Karpas-422 (cell line): Measurements from ENCODE around the gene NPC1L1. TPM values are rescaled to one million over a fixed set of nuclear protein-coding genes. Genes with fewer than 3 reads are reported as not detected.
"Not testable (repeated sequence)": the region's sequence is repeated elsewhere in the genome, so short reads cannot be mapped to it uniquely, and the experiment has no call there.

Source experiments
- DNase-seq: peaks from one replicate; pipeline ENCODE4 v3.0.0-alpha.2; 2015
- H2AFZ ChIP-seq: fragments of 200-600 bp; sonication (generic); 2 replicates; pipeline ENCODE4 v1.6.1; 2014; ENCODE audit warnings: antibody characterized with exemption, low read length, mixed read lengths
- H3K27ac ChIP-seq: fragments of 200-600 bp; sonication (generic); 2 replicates; pipeline ENCODE4 v1.5.1; 2014; ENCODE audit warnings: mild to moderate bottlenecking, low read length, moderate library complexity
- H3K27me3 ChIP-seq: fragments of 200-600 bp; sonication (generic); 2 replicates; pipeline ENCODE4 v1.6.1; 2014; ENCODE audit warnings: low read length, mixed read lengths
- H3K36me3 ChIP-seq: fragments of 200-600 bp; sonication (generic); 2 replicates; pipeline ENCODE4 v1.6.1; 2014; ENCODE audit warnings: low read length, mixed read lengths; ENCODE audit not compliant: insufficient read depth
- H3K4me1 ChIP-seq: fragments of 200-600 bp; sonication (generic); 2 replicates; pipeline ENCODE4 v1.6.1; 2014; ENCODE audit warnings: mild to moderate bottlenecking, low read length, mixed read lengths
- H3K4me2 ChIP-seq: fragments of 200-600 bp; sonication (generic); 2 replicates; pipeline ENCODE4 v1.6.1; 2014; ENCODE audit warnings: low read length, low read depth, mild to moderate bottlenecking; ENCODE audit not compliant: poor library complexity, severe bottlenecking
- H3K4me3 ChIP-seq: fragments of 200-600 bp; sonication (generic); 2 replicates; pipeline ENCODE4 v1.5.1; 2014; ENCODE audit warnings: mild to moderate bottlenecking, antibody characterized with exemption, low read length, mixed read lengths
- H3K79me2 ChIP-seq: fragments of 200-600 bp; sonication (generic); 2 replicates; pipeline ENCODE4 v1.6.1; 2014; ENCODE audit warnings: mild to moderate bottlenecking, low read length, mixed read lengths
- H3K9ac ChIP-seq: fragments of 200-600 bp; sonication (generic); 2 replicates; pipeline ENCODE4 v1.6.0; 2014; ENCODE audit warnings: low read length
- H3K9me2 ChIP-seq: fragments of 200-600 bp; sonication (generic), shearing (Covaris generic); replicated peaks from 2 replicates; pipeline ENCODE4 v1.6.0; 2014; ENCODE audit warnings: mild to moderate bottlenecking, low read length, moderate library complexity; ENCODE audit not compliant: insufficient read depth
- H3K9me3 ChIP-seq: fragments of 300-700, 200-600 bp; sonication (generic); 2 replicates; pipeline ENCODE4 v1.6.1; 2014; ENCODE audit warnings: low read length, mixed read lengths
- H4K20me1 ChIP-seq: fragments of 200-600 bp; sonication (generic); 2 replicates; pipeline ENCODE4 v1.6.1; 2014; ENCODE audit warnings: mild to moderate bottlenecking, antibody characterized with exemption, low read length, low read depth; ENCODE audit not compliant: insufficient read depth
- total RNA-seq: library from RNA; depleted of rRNA; stranded (reverse); fragments of >200 nt; shearing (Covaris generic); gene quantifications from 2 replicates; pipeline ENCODE4 v1.2.3, GENCODE V29; 2014; ENCODE audit warnings: low replicate concordance

NPC1L1 gene
- total RNA-seq, 1 experiment from 2014 or later = not detected

DNA sequence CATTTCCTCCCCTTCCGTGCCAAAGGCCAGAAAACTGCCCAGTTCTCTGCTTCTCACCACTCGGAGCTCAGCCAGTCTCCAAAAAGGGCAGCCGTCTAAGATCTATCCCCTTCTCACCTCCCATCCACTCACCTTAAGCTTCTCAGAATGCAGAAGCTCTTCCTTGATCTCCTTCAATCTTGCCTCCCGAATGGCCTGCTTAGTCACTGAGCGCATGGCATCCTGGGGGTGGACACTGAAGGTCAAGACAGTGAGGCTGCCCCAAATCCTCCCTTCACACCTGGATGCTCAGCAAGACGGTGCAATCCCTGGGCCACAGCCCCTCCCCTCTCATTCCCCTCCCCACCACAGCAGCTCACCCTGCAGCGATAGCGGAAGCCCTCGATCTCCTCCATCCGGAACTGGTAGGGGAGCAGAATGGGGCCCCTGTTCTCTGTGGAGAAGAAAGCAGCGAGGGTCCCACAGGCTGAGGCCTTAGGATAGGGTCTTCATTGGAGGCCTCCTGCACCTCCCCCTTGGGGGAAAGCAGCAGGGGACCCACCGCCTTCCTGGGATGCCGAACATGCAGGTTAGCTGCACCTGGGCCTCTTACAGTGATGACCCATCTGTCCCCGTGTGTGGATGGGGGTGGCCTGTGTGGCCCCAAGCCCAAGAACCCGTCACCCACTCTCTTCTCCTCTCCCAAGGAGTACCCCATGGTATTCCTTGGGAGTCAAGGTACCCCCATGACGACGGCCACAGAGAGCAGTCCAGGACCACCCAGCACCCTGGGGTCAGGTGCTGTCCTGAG, 27.8 kb upstream of the NPC1L1 start:
- Histone ChIP-seq H3K4me1 (peaks cover 13% of the 10 kb centered on the region), H2AFZ (no peak overlapping the region), H3K27ac (no peak overlapping the region), H3K4me3 (no peak overlapping the region), H3K9ac (no peak overlapping the region), H3K9me2 (no peaks in the 10 kb centered on the region), H3K9me3 (no peaks in the 10 kb centered on the region), H4K20me1 (peaks cover 18% of the 10 kb centered on the region), H3K27me3 (no peaks in the 10 kb centered on the region), H3K79me2 (peaks cover 22% of the 10 kb centered on the region), H3K36me3 (peaks cover 55% of the 10 kb centered on the region), H3K4me2 (no peak overlapping the region)
- DNase-seq = no peak

DNA sequence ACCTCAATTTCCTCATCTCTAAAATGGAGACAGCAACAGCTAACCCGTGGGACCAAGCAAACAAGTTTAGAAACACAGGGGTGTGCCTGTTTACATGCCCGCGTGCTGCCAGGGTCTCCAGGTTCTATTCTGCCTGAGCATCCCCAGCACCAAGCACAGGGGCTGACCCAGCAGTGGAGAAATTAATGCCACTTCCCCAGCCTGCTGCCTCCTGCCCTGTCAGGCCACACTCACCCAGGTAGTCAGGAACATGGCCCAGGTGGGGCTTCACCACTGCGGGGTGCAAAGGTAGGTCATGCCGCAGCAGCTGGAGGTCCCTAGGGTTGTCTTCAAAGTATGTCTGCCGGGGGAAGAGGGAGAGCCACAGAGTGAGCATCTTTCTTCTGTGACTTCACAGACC, 26.8 kb upstream of the NPC1L1 start:
- H3K9ac ChIP-seq = no peak overlapping the region
- peaks cover 55% of the 10 kb centered on the region for H3K36me3 ChIP-seq
- no peaks in the 10 kb centered on the region for H3K27me3 ChIP-seq
- H4K20me1 ChIP-seq = peaks cover 18% of the 10 kb centered on the region
- peaks cover 13% of the 10 kb centered on the region for H3K79me2 ChIP-seq
- H3K9me2 ChIP-seq = no peaks in the 10 kb centered on the region
- H3K4me1 ChIP-seq = peaks cover 10% of the 10 kb centered on the region
- no peaks in the 10 kb centered on the region for H3K9me3 ChIP-seq
- DNase-seq = no peak
- H3K27ac ChIP-seq = no peak overlapping the region
- H3K4me2 ChIP-seq = no peak overlapping the region
- no peak overlapping the region for H2AFZ ChIP-seq
- H3K4me3 ChIP-seq = no peak overlapping the region

DNA sequence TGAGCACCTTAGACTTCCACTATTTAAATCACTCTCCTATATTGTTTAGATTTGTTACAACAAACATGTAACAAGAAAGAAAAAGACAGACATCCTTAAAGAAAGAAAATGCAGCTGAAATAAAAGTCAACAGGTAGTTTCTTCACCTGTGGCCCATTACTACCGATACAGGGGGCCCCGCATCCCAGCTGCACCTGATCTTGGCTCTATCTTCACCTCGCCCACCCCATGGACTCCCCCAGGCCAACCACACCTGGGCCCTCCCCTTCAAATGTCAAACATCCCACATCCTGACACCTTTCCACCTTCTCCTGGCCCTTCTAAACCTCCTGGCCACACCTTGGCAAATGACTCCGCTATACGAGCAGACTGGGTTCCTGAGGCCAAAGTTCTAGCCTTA, 25.6 kb upstream of the NPC1L1 start:
- no peaks in the 10 kb centered on the region for H3K27me3 ChIP-seq
- peaks cover under 1% of the 10 kb centered on the region; the same call in 1 of the 2 replicates for H3K79me2 ChIP-seq
- peaks cover 44% of the 10 kb centered on the region for H3K36me3 ChIP-seq
- H3K9me2 ChIP-seq = no peaks in the 10 kb centered on the region
- no peak overlapping the region for H3K4me3 ChIP-seq
- no peak overlapping the region for H2AFZ ChIP-seq
- no peak overlapping the region for H3K27ac ChIP-seq
- no peaks in the 10 kb centered on the region for H3K9me3 ChIP-seq
- no peak overlapping the region for H3K4me2 ChIP-seq
- no peaks in the 10 kb centered on the region for H3K4me1 ChIP-seq
- H3K9ac ChIP-seq = no peak overlapping the region
- no peak for DNase-seq
- peaks cover 15% of the 10 kb centered on the region for H4K20me1 ChIP-seq

DNA sequence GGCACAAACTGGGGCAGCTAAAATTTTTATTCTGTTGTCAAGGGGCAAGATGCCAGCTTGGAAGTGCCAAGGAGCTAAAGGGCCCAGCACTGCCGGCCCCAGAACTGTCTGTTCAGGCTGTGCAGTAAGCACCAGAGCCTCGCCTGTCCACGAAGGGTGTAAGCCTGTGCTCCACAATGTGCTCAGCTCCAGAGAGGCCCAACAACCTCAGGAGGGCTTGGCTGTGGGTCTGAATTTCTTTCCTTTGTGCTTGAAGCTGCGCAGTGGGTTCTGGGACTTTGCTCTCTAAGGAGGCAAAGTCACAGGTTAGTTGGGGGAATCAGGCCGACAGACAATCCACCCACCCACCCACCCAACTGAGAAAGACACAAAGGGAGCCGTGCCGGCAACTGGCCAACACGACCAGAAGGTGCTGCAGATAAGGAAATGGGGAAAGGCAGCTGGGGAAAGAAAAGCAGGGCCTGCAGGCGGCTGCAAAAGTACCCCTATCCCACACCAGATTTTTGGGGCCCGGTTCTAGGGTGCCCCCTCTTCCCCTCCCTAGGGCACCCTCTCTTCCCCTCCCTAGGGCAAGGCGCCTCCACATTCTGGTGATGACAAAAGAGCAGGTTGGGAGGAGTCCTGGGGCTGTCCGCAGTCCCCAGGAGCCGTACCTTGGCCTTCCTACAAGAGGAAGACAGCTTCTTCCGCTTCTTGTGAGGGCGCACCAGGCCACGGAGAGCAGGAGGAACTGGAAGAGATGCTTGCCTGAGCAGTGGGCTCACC, 24.8 kb upstream of the NPC1L1 start:
- no peaks in the 10 kb centered on the region for H3K27me3 ChIP-seq
- H3K9ac ChIP-seq = no peak overlapping the region
- H3K9me2 ChIP-seq = no peaks in the 10 kb centered on the region
- no peak overlapping the region for H3K4me2 ChIP-seq
- H3K79me2 ChIP-seq = no peaks in the 10 kb centered on the region
- no peaks in the 10 kb centered on the region for H3K4me1 ChIP-seq
- H3K36me3 ChIP-seq = peaks cover 40% of the 10 kb centered on the region
- H2AFZ ChIP-seq = no peak overlapping the region
- no peaks in the 10 kb centered on the region for H3K9me3 ChIP-seq
- no peak overlapping the region for H3K27ac ChIP-seq
- DNase-seq = no peak
- H4K20me1 ChIP-seq = peaks cover 15% of the 10 kb centered on the region
- H3K4me3 ChIP-seq = no peak overlapping the region

DNA sequence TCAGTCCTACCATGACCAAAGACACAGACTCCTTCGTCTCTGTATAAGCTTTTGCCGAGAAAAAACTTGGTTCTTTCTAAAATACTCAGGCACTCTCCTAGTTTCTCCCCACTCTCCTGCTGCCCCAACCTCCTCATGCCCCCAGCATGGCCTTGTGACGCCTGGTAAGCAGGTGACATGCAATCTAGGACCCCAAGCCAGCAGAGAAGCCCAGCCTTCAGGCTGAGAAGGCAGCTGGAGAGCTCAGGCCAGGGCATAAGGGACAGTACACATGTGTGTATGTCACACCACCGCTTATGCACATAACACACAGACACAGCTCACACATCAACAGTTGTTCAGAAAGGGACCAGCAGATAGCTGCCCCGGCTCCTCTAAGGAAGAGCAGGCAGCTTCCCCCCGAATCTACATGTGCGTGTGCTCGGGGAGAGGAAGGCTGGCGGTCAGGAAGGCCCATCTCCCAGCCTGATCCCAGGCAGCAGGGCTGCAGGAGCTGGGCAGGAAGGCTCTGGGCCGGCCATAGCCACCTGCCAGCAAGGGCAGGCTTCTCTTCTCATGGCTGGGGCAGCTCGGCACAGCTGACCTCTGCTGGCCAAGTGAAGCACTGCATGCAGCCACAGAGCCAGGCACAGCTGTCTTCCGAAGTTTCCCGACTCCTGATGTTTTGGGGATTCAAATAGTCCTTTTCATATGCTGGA, 24.1 kb upstream of the NPC1L1 start:
- H3K4me2 ChIP-seq = no peak overlapping the region
- no peak overlapping the region for H3K27ac ChIP-seq
- H4K20me1 ChIP-seq = peaks cover 15% of the 10 kb centered on the region
- H3K79me2 ChIP-seq = no peaks in the 10 kb centered on the region
- no peaks in the 10 kb centered on the region for H3K9me2 ChIP-seq
- no peak overlapping the region for H2AFZ ChIP-seq
- H3K27me3 ChIP-seq = no peaks in the 10 kb centered on the region
- H3K36me3 ChIP-seq = peaks cover 37% of the 10 kb centered on the region
- peak; percentile 82 for DNase-seq
- no peaks in the 10 kb centered on the region for H3K9me3 ChIP-seq
- no peak overlapping the region for H3K9ac ChIP-seq
- H3K4me3 ChIP-seq = no peak overlapping the region
- H3K4me1 ChIP-seq = no peaks in the 10 kb centered on the region

DNA sequence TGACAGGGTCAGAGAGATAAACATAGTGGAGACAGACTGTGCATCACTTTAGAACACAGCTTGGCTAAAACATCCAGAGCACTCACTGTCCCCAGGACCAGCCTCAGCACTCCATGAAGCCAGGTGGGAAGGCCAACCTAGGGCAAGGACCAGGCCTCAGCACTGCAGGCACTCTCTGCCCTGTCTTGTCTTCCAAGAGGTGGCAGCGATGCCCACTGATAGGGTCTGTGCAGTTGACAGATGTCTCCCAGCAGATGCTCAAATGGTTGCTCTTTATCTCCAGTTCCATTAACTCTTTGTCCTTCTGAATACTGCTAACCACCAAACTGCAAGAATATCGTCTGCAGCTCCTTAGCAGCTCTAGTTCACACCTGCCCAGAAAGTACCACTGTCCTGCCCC, 23.5 kb upstream of the NPC1L1 start:
- Histone ChIP-seq H3K36me3 (peaks cover 36% of the 10 kb centered on the region), H2AFZ (no peak overlapping the region)

DNA sequence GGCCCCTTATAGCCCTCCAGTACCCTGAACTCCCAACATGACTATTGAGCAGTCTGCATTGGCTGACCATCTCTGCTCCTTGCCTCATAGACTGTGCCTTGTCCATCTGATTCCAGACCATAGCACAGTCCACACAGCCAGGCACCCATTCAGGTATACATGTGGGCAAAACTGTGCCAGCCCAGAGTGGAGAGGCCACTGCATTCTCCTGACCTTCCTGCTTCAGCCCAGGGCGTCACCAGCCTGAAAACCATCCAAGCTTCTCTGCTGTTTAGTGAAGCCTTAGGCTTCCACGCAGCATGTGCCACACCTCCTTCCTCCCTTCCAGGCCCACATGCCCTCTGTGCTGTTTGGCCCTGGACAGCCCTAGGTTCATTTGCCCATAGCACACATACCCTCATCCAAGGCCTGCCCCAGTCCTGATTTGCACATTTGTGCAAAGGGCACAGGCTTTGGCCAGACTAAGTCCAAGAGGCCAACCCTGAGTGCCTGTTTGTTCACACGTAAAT, 22.1 kb upstream of the NPC1L1 start:
- Histone ChIP-seq H3K36me3 (peaks cover 27% of the 10 kb centered on the region), H3K9me3 (no peaks in the 10 kb centered on the region), H3K4me2 (no peak overlapping the region), H4K20me1 (peaks cover 15% of the 10 kb centered on the region), H3K4me1 (no peaks in the 10 kb centered on the region), H3K9ac (no peak overlapping the region), H3K27me3 (no peaks in the 10 kb centered on the region), H3K4me3 (no peak overlapping the region), H3K9me2 (no peaks in the 10 kb centered on the region), H3K79me2 (no peaks in the 10 kb centered on the region), H3K27ac (no peak overlapping the region), H2AFZ (no peak overlapping the region)
- no peak for DNase-seq

More for the DNA sequence above, 23.5 kb upstream of the NPC1L1 start:
- no peak for DNase-seq
- H3K9me3 ChIP-seq = no peaks in the 10 kb centered on the region
- no peaks in the 10 kb centered on the region for H3K27me3 ChIP-seq
- H3K27ac ChIP-seq = no peak overlapping the region
- H3K79me2 ChIP-seq = no peaks in the 10 kb centered on the region
- no peaks in the 10 kb centered on the region for H3K9me2 ChIP-seq
- peaks cover 15% of the 10 kb centered on the region for H4K20me1 ChIP-seq
- no peak overlapping the region for H3K9ac ChIP-seq
- no peak overlapping the region for H3K4me3 ChIP-seq
- no peaks in the 10 kb centered on the region for H3K4me1 ChIP-seq
- no peak overlapping the region for H3K4me2 ChIP-seq

DNA sequence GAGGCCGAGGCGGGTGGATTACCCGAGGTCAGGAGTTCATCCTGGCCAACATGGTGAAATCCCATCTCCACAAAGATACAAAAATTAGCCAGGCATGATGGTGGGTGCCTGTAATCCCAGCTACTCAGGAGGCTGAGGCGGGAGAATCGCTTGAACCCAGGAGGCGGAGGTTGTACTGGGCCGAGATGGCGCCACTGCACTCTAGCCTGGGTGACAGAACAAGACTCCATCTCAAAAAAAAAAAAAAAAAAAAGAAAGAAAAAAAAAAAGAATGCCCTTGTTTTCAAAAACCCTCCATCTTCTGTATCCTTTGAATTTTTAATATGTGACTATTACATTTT, 21.5 kb upstream of the NPC1L1 start:
- not testable (repeated sequence) for H3K27me3 ChIP-seq, H3K4me2 ChIP-seq, H3K79me2 ChIP-seq, DNase-seq, H3K4me3 ChIP-seq, H3K27ac ChIP-seq, H2AFZ ChIP-seq, H3K9ac ChIP-seq, H3K9me2 ChIP-seq, H3K4me1 ChIP-seq, H3K9me3 ChIP-seq
- H4K20me1 ChIP-seq = peaks cover 15% of the 10 kb centered on the region
- H3K36me3 ChIP-seq = peaks cover 21% of the 10 kb centered on the region
